ENCODE measurements around the gene EYA2.

- TF ChIP-seq CTCF (IDR thresholded peaks at IDR 0.05) (no peak), POLR2AphosphoS5 (IDR thresholded peaks at IDR 0.05; ENCODE audit: insufficient read depth in 1 of 2, low read depth in 1 of 2) (no peak), POLR2A (IDR thresholded peaks at IDR 0.05) (no peak)
Observed at GRCh38 chr20:46934746-46935287, 40.2 kb downstream of the EYA2 start.
